ENCODE data around the gene RERE.
"Not testable (repeated sequence)": the region's sequence is repeated elsewhere in the genome, so short reads cannot be mapped to it uniquely, and the experiment has no call there.

RERE gene

GRCh38 chr1:8641377-8641997 lies 176.0 kb downstream of the RERE start:
- no peak for DNase-seq (ENCODE audit: low read depth in 2 of 2)

GRCh38 chr1:8640950-8641349 lies 176.5 kb downstream of the RERE start:
- DNase-seq (ENCODE audit: low read depth in 2 of 2), result no peak

GRCh38 chr1:8639148-8639547 lies 178.3 kb downstream of the RERE start:
- DNase-seq (ENCODE audit: low read depth in 2 of 2), result no peak

- no peak for DNase-seq (ENCODE audit: low read depth in 2 of 2)
Measured at GRCh38 chr1:8633741-8634501, 183.5 kb downstream of the RERE start.

- no peak for DNase-seq (ENCODE audit: low read depth in 2 of 2)
Measured at GRCh38 chr1:8632102-8632501, 185.3 kb downstream of the RERE start.

GRCh38 chr1:8631163-8631562 lies 186.3 kb downstream of the RERE start:
- no peak for DNase-seq (ENCODE audit: low read depth in 2 of 2)

- no peak for DNase-seq (ENCODE audit: low read depth in 2 of 2)
Measured at GRCh38 chr1:8629241-8630091, 188.0 kb downstream of the RERE start.

- DNase-seq (ENCODE audit: low read depth in 2 of 2), result no peak
Measured at GRCh38 chr1:8628606-8629005, 188.8 kb downstream of the RERE start.

GRCh38 chr1:8627728-8628127 lies 189.7 kb downstream of the RERE start:
- no peak for DNase-seq (ENCODE audit: low read depth in 2 of 2)

- no peak for DNase-seq (ENCODE audit: low read depth in 2 of 2)
Measured at GRCh38 chr1:8625981-8626898, 191.2 kb downstream of the RERE start.

- DNase-seq (ENCODE audit: low read depth in 2 of 2), result no peak
Measured at GRCh38 chr1:8625491-8625890, 191.9 kb downstream of the RERE start.

- not testable (repeated sequence) for DNase-seq (ENCODE audit: low read depth in 2 of 2)
Measured at GRCh38 chr1:8623651-8624192, 193.7 kb downstream of the RERE start.

GRCh38 chr1:8621785-8622348 lies 195.6 kb downstream of the RERE start:
- DNase-seq (ENCODE audit: low read depth in 2 of 2), result not testable (repeated sequence)

GRCh38 chr1:8621034-8621582 lies 196.3 kb downstream of the RERE start:
- not testable (repeated sequence) for DNase-seq (ENCODE audit: low read depth in 2 of 2)

- not testable (repeated sequence) for DNase-seq (ENCODE audit: low read depth in 2 of 2)
Measured at GRCh38 chr1:8619917-8620502, 197.4 kb downstream of the RERE start.

- DNase-seq (ENCODE audit: low read depth in 2 of 2), result not testable (repeated sequence)
Measured at GRCh38 chr1:8619419-8619818, 198.0 kb downstream of the RERE start.

- not testable (repeated sequence) for DNase-seq (ENCODE audit: low read depth in 2 of 2)
Measured at GRCh38 chr1:8616791-8617190, 200.6 kb downstream of the RERE start.

GRCh38 chr1:8611634-8612515 lies 205.6 kb downstream of the RERE start:
- not testable (repeated sequence) for DNase-seq (ENCODE audit: low read depth in 2 of 2)

- DNase-seq (ENCODE audit: low read depth in 2 of 2), result no peak
Measured at GRCh38 chr1:8607906-8608305, 209.5 kb downstream of the RERE start.
